HEK293 (cell line): ENCODE results near the gene ZNF358.

ENCODE experiments used
- CTCF ChIA-PET: fragments of 350-600 bp; formaldehyde crosslinking; extraction: SDS; loops from one replicate; lab custom pipeline; 2021; ENCODE audit warnings: antibody characterized with exemption; lab: Yijun Ruan, JAX
- POLR2A ChIA-PET: fragments of 300-600 bp; formaldehyde crosslinking; extraction: SDS; loops from one replicate; lab custom pipeline; 2020; ENCODE audit warnings: antibody characterized with exemption, inconsistent platforms; lab: Yijun Ruan, JAX
- H3K27ac ChIP-seq: fragments of 200-500 bp; sonication (Bioruptor generic); 2 replicates; pipeline ENCODE4 v1.5.1; 2014; ENCODE audit warnings: low read depth, low read length, control low read depth, inconsistent platforms; ENCODE audit errors: extremely low read depth
- H3K36me3 ChIP-seq, 2 experiments: fragments of 200-500 bp in 1 of 2; sonication (Bioruptor generic) in 1 of 2; 1 replicate in 1 of 2; 2 replicates in 1 of 2; pipeline ENCODE4 v1.5.1; 2014 to 2017; ENCODE audit warnings: inconsistent platforms in 2 of 2, low read length in 2 of 2; ENCODE audit not compliant: control insufficient read depth in 2 of 2, insufficient read depth in 1 of 2
- H3K4me1 ChIP-seq: fragments of 200-500 bp; sonication (Bioruptor generic); 2 replicates; pipeline ENCODE4 v1.5.1; 2014; ENCODE audit warnings: mild to moderate bottlenecking, low read length, inconsistent platforms; ENCODE audit not compliant: control insufficient read depth, insufficient read depth
- H3K4me3 ChIP-seq: 2 replicates; pipeline ENCODE4 v1.5.1; 2011; ENCODE audit warnings: low read depth, mild to moderate bottlenecking, control low read depth, low read length, moderate library complexity
- H3K9me3 ChIP-seq: fragments of 200-500 bp; sonication (Bioruptor generic); 2 replicates; pipeline ENCODE4 v1.5.1; 2014; ENCODE audit warnings: low read depth, low read length, inconsistent platforms; ENCODE audit not compliant: control insufficient read depth, insufficient read depth
- BCL11A ChIP-seq: fragments of 450-650 bp; formaldehyde crosslinking; IDR thresholded peaks from 2 replicates; pipeline ENCODE4 v1.5.1; 2016; ENCODE audit warnings: low read depth, missing biosample characterization, missing genetic modification characterization
- PRDM2 ChIP-seq: fragments of 450-650 bp; formaldehyde crosslinking; IDR thresholded peaks from 2 replicates; pipeline ENCODE4 v1.5.1; 2016; ENCODE audit warnings: missing biosample characterization, missing genetic modification characterization, borderline replicate concordance
- PRDM6 ChIP-seq: fragments of 450-650 bp; formaldehyde crosslinking; IDR thresholded peaks from 2 replicates; pipeline ENCODE4 v1.5.1; 2017; ENCODE audit warnings: missing biosample characterization, missing genetic modification characterization
- RBAK ChIP-seq: fragments of 450-650 bp; formaldehyde crosslinking; IDR thresholded peaks from 2 replicates; pipeline ENCODE4 v1.5.1; 2016; ENCODE audit warnings: missing biosample characterization, missing genetic modification characterization
- ZBTB17 ChIP-seq: fragments of 450-650 bp; formaldehyde crosslinking; IDR thresholded peaks from 2 replicates; pipeline ENCODE4 v1.5.1; 2016; ENCODE audit warnings: missing biosample characterization, missing genetic modification characterization
- ZBTB20 ChIP-seq: fragments of 450-650 bp; formaldehyde crosslinking; IDR thresholded peaks from 2 replicates; pipeline ENCODE4 v1.5.1; 2016; ENCODE audit warnings: missing biosample characterization, missing genetic modification characterization
- ZFP3 ChIP-seq: fragments of 450-650 bp; formaldehyde crosslinking; IDR thresholded peaks from 2 replicates; pipeline ENCODE4 v1.5.1; 2016; ENCODE audit warnings: low read depth, missing biosample characterization, missing genetic modification characterization
- ZFP69B ChIP-seq: fragments of 450-650 bp; formaldehyde crosslinking; IDR thresholded peaks from 2 replicates; pipeline ENCODE4 v1.5.1; 2016; ENCODE audit warnings: missing biosample characterization, missing genetic modification characterization
- ZNF112 ChIP-seq: fragments of 450-650 bp; formaldehyde crosslinking; IDR thresholded peaks from 2 replicates; pipeline ENCODE4 v1.5.0; 2017; ENCODE audit warnings: missing biosample characterization, missing genetic modification characterization
- ZNF16 ChIP-seq: fragments of 450-650 bp; formaldehyde crosslinking; IDR thresholded peaks from 2 replicates; pipeline ENCODE4 v1.5.1; 2016; ENCODE audit warnings: low read depth, missing biosample characterization, missing genetic modification characterization
- ZNF174 ChIP-seq: fragments of 450-650 bp; formaldehyde crosslinking; IDR thresholded peaks from 2 replicates; pipeline ENCODE4 v1.5.0; 2017; ENCODE audit warnings: missing biosample characterization, mild to moderate bottlenecking, missing genetic modification characterization
- ZNF211 ChIP-seq: fragments of 450-650 bp; formaldehyde crosslinking; IDR thresholded peaks from 2 replicates; pipeline ENCODE4 v1.5.1; 2016; ENCODE audit warnings: low read depth, missing biosample characterization, missing genetic modification characterization
- ZNF280C ChIP-seq: fragments of 450-650 bp; formaldehyde crosslinking; IDR thresholded peaks from 2 replicates; pipeline ENCODE4 v1.5.1; 2016; ENCODE audit warnings: missing biosample characterization, missing genetic modification characterization
- ZNF416 ChIP-seq: fragments of 450-650 bp; formaldehyde crosslinking; IDR thresholded peaks from 2 replicates; pipeline ENCODE4 v1.5.1; 2016; ENCODE audit warnings: missing biosample characterization, missing genetic modification characterization
- ZNF48 ChIP-seq: fragments of 450-650 bp; formaldehyde crosslinking; IDR thresholded peaks from 2 replicates; pipeline ENCODE4 v1.5.1; 2016; ENCODE audit warnings: missing biosample characterization, missing genetic modification characterization
- ZNF514 ChIP-seq: fragments of 450-650 bp; formaldehyde crosslinking; IDR thresholded peaks from 2 replicates; pipeline ENCODE4 v1.5.1; 2016; ENCODE audit warnings: missing biosample characterization, missing genetic modification characterization
- ZNF544 ChIP-seq: fragments of 450-650 bp; formaldehyde crosslinking; IDR thresholded peaks from 2 replicates; pipeline ENCODE4 v1.5.0; 2017; ENCODE audit warnings: missing biosample characterization, missing genetic modification characterization
- ZNF596 ChIP-seq: fragments of 450-650 bp; IDR thresholded peaks from 2 replicates; pipeline ENCODE4 v1.5.0; 2018; ENCODE audit warnings: missing biosample characterization, mild to moderate bottlenecking, missing genetic modification characterization, moderate library complexity
- ZNF677 ChIP-seq: fragments of 450-650 bp; IDR thresholded peaks from 2 replicates; pipeline ENCODE4 v1.5.0; 2018; ENCODE audit warnings: missing biosample characterization, mild to moderate bottlenecking, missing genetic modification characterization, moderate library complexity
- ZNF76 ChIP-seq: fragments of 450-650 bp; formaldehyde crosslinking; IDR thresholded peaks from 2 replicates; pipeline ENCODE4; 2016; ENCODE audit warnings: low read depth, missing biosample characterization, missing genetic modification characterization, borderline replicate concordance
- ZNF776 ChIP-seq: fragments of 450-650 bp; formaldehyde crosslinking; IDR thresholded peaks from 2 replicates; pipeline ENCODE4 v1.5.0; 2017; ENCODE audit warnings: missing biosample characterization, missing genetic modification characterization, borderline replicate concordance

Gene ZNF358

GRCh38 chr19:7527516-7528191, 11.8 kb downstream of the ZNF358 start (continued):
- TF ChIP-seq ZNF280C (tag by site-specific recombination) = no peak
- no peak for TF ChIP-seq ZFP3
- no peak for TF ChIP-seq ZNF48 (tag by site-specific recombination)
- no peak for TF ChIP-seq PRDM2
- TF ChIP-seq ZNF596 (tag by site-specific recombination) = no peak
- no peak for TF ChIP-seq ZNF211 (tag by site-specific recombination)
- TF ChIP-seq ZNF677 (tag by site-specific recombination) = no peak
- TF ChIP-seq ZNF416 (tag by site-specific recombination) = no peak

- H3K9me3 ChIP-seq = no peaks in the 10 kb centered on the region
- POLR2A ChIA-PET = no interaction called here
- no peak for TF ChIP-seq ZBTB17 (tag by site-specific recombination)
- TF ChIP-seq ZNF514 (tag by site-specific recombination) = no peak
- TF ChIP-seq, all 188 proteins: peak for 0
- CTCF ChIA-PET = no interaction called here
- no peak overlapping the region for H3K4me3 ChIP-seq
- no peak overlapping the region for H3K27ac ChIP-seq
- peaks cover 0 to 43% of the 10 kb centered on the region in 2 experiments; a peak in 2 of 3 replicates for H3K36me3 ChIP-seq
- H3K4me1 ChIP-seq = 0 out of 2 replicates have a peak, but pooled peaks cover under 1% of the 10 kb centered on the region
Observed at GRCh38 chr19:7528192-7528519, 12.3 kb downstream of the ZNF358 start.

GRCh38 chr19:7528522-7529245, 12.8 kb downstream of the ZNF358 start:
- POLR2A ChIA-PET = no interaction called here

More at GRCh38 chr19:7528522-7529245, 12.8 kb downstream of the ZNF358 start:
- no peak for TF ChIP-seq ZNF280C (tag by site-specific recombination)
- TF ChIP-seq ZNF112 (tag by site-specific recombination) = no peak
- no peak for TF ChIP-seq ZFP69B
- no peak for TF ChIP-seq ZNF776 (tag by site-specific recombination)
- no peak for TF ChIP-seq PRDM6 (tag by site-specific recombination)
- TF ChIP-seq BCL11A (tag by site-specific recombination) = no peak
- no peak for TF ChIP-seq ZNF16 (tag by site-specific recombination)
- no peak for TF ChIP-seq ZBTB20 (tag by site-specific recombination)
- TF ChIP-seq RBAK (tag by site-specific recombination) = no peak
- TF ChIP-seq ZNF76 = no peak
- TF ChIP-seq ZNF174 (tag by site-specific recombination) = no peak
- TF ChIP-seq ZNF544 (tag by site-specific recombination) = no peak
- TF ChIP-seq, all 188 proteins: peak for 0
- CTCF ChIA-PET = no interaction called here
- no peaks in the 10 kb centered on the region for H3K9me3 ChIP-seq
- no peak overlapping the region for H3K27ac ChIP-seq
- H3K4me3 ChIP-seq = no peak overlapping the region
- H3K36me3 ChIP-seq = peaks cover 0 to 43% of the 10 kb centered on the region in 2 experiments; a peak in 2 of 3 replicates
- H3K4me1 ChIP-seq = no peaks in the 10 kb centered on the region
